Smooth muscle cell (in vitro differentiated cells): ENCODE measurements around the gene CTNNA1. TPM values are rescaled to one million over a fixed set of nuclear protein-coding genes. Genes with fewer than 3 reads are reported as not detected.

Experiments
- DNase-seq: peaks from one replicate; lab custom pipeline; 2025; ENCODE audit not compliant: unreplicated experiment; lab: John Stamatoyannopoulos, UW
- H2AFZ ChIP-seq: fragments of 200-600 bp; sonication (generic); 2 replicates; pipeline ENCODE4 v1.6.0; 2016; ENCODE audit warnings: antibody characterized with exemption, low read depth, mild to moderate bottlenecking
- H3F3A ChIP-seq: fragments of 200-600 bp; sonication (generic); 2 replicates; pipeline ENCODE4 v1.6.0; 2017; ENCODE audit warnings: antibody characterized with exemption, low read depth
- H3K27ac ChIP-seq: fragments of 200-600 bp; sonication (generic); 2 replicates; pipeline ENCODE4 v1.5.1; 2016; ENCODE audit warnings: low read depth, mild to moderate bottlenecking
- H3K27me3 ChIP-seq: fragments of 200-600 bp; sonication (generic); 2 replicates; pipeline ENCODE4 v1.6.1; 2016; ENCODE audit warnings: low read depth, mild to moderate bottlenecking
- H3K36me3 ChIP-seq: fragments of 200-600 bp; sonication (generic); 2 replicates; pipeline ENCODE4 v1.5.1; 2016; ENCODE audit warnings: low read depth
- H3K4me1 ChIP-seq: fragments of 200-600 bp; sonication (generic); 2 replicates; pipeline ENCODE4 v1.5.1; 2016; ENCODE audit warnings: low read depth
- H3K4me2 ChIP-seq: fragments of 200-600 bp; sonication (generic); 2 replicates; pipeline ENCODE4 v1.6.0; 2016; ENCODE audit warnings: mild to moderate bottlenecking
- H3K4me3 ChIP-seq: fragments of 200-600 bp; sonication (generic); 2 replicates; pipeline ENCODE4 v1.5.1; 2016; ENCODE audit warnings: mild to moderate bottlenecking
- H3K79me2 ChIP-seq: fragments of 200-600 bp; sonication (generic); 2 replicates; pipeline ENCODE4 v1.6.0; 2016; ENCODE audit warnings: low read depth, mild to moderate bottlenecking
- H3K9ac ChIP-seq: fragments of 200-600 bp; sonication (generic); 2 replicates; pipeline ENCODE4 v1.6.0; 2016; ENCODE audit warnings: low read depth
- H3K9me3 ChIP-seq: fragments of 200-600 bp; sonication (generic); replicated peaks from 2 replicates; pipeline ENCODE4 v1.5.1; 2016; ENCODE audit warnings: low read depth
- H4K20me1 ChIP-seq: fragments of 200-600 bp; sonication (generic); 2 replicates; pipeline ENCODE4 v1.6.0; 2016; ENCODE audit warnings: low read depth
- CTCF ChIP-seq: fragments of 200-600 bp; sonication (generic); IDR thresholded peaks from 2 replicates; pipeline ENCODE4 v1.5.1; 2017; ENCODE audit warnings: borderline replicate concordance, mild to moderate bottlenecking, antibody characterized with exemption; ENCODE audit not compliant: insufficient read depth, poor library complexity, severe bottlenecking
- WGBS: methylation state at CpG from one replicate; pipeline ENCODE4 v1.1.7; 2016; ENCODE audit warnings: low lambda C conversion rate; 5-methylcytosine and 5-hydroxymethylcytosine counted together
- polyA plus RNA-seq: library from polyadenylated mRNA; unstranded; fragments of >200 nt; fragmentation: Nextera tagmentation; extraction: Ambion mirVana; gene quantifications from 2 replicates; pipeline ENCODE4 v1.2.1, GENCODE V29; 2016
- total RNA-seq: library from RNA; depleted of rRNA; stranded (reverse); fragments of >200 nt; gene quantifications from 2 replicates; pipeline ENCODE4 v1.2.3, GENCODE V29; 2014

The CTNNA1 gene
- total and polyA plus RNA-seq, 2 experiments from 2014 or later = 149 to 251 TPM

- 94% methylated on average over 4 of the region's 4 CpGs for WGBS
- no peak overlapping the region for H3K4me3 ChIP-seq
Measured at GRCh38 chr5:138912093-138912492, 158.9 kb downstream of the CTNNA1 start.

GRCh38 chr5:138913773-138914172 is 160.5 kb downstream of the CTNNA1 start:
- DNase-seq = no peak
- 93% methylated on average over 3 of the region's 3 CpGs for WGBS

More at GRCh38 chr5:138912093-138912492, 158.9 kb downstream of the CTNNA1 start:
- Histone ChIP-seq H3F3A (peaks cover 6% of the 10 kb centered on the region), H3K27ac (peak overlapping the region; percentile 1), H3K9me3 (no peaks in the 10 kb centered on the region), H3K9ac (no peak overlapping the region), H3K79me2 (peaks cover 49% of the 10 kb centered on the region), H2AFZ (no peak overlapping the region), H3K4me2 (no peak overlapping the region), H3K36me3 (no peaks in the 10 kb centered on the region), H3K4me1 (peaks cover 5% of the 10 kb centered on the region), H3K27me3 (no peaks in the 10 kb centered on the region), H4K20me1 (peaks cover 73% of the 10 kb centered on the region)
- DNase-seq = no peak
- no peak for TF ChIP-seq CTCF

GRCh38 chr5:138914338-138914737 is 161.1 kb downstream of the CTNNA1 start:
- H3F3A ChIP-seq = peaks cover 6% of the 10 kb centered on the region
- no peaks in the 10 kb centered on the region for H3K9me3 ChIP-seq
- TF ChIP-seq CTCF = no peak
- no peak overlapping the region for H3K27ac ChIP-seq
- peaks cover 49% of the 10 kb centered on the region for H3K79me2 ChIP-seq
- no peak overlapping the region for H3K4me3 ChIP-seq
- no peak overlapping the region for H3K9ac ChIP-seq
- H4K20me1 ChIP-seq = peaks cover 72% of the 10 kb centered on the region
- peaks cover 6% of the 10 kb centered on the region for H3K36me3 ChIP-seq
- peaks cover 5% of the 10 kb centered on the region for H3K4me1 ChIP-seq
- no peak overlapping the region for H3K4me2 ChIP-seq
- H3K27me3 ChIP-seq = no peaks in the 10 kb centered on the region
- WGBS = 100% methylated on average over 3 of the region's 3 CpGs
- no peak overlapping the region for H2AFZ ChIP-seq
- DNase-seq = no peak

More at GRCh38 chr5:138913773-138914172, 160.5 kb downstream of the CTNNA1 start:
- no peak overlapping the region for H3K4me3 ChIP-seq
- H3K79me2 ChIP-seq = peaks cover 50% of the 10 kb centered on the region
- H3K27ac ChIP-seq = no peak overlapping the region
- peaks cover 5% of the 10 kb centered on the region for H3K4me1 ChIP-seq
- no peak for TF ChIP-seq CTCF
- H3K36me3 ChIP-seq = peaks cover under 1% of the 10 kb centered on the region
- no peak overlapping the region for H2AFZ ChIP-seq
- no peak overlapping the region for H3K4me2 ChIP-seq
- no peaks in the 10 kb centered on the region for H3K27me3 ChIP-seq
- H3K9ac ChIP-seq = no peak overlapping the region
- peaks cover 6% of the 10 kb centered on the region for H3F3A ChIP-seq
- peaks cover 72% of the 10 kb centered on the region for H4K20me1 ChIP-seq
- H3K9me3 ChIP-seq = no peaks in the 10 kb centered on the region

- Histone ChIP-seq H3K27ac (no peak overlapping the region), H3K9me3 (no peaks in the 10 kb centered on the region), H4K20me1 (peaks cover 73% of the 10 kb centered on the region), H3F3A (peaks cover 2% of the 10 kb centered on the region), H3K27me3 (no peaks in the 10 kb centered on the region), H3K4me2 (no peak overlapping the region), H3K4me1 (no peaks in the 10 kb centered on the region), H3K4me3 (no peak overlapping the region), H2AFZ (no peak overlapping the region), H3K79me2 (peaks cover 51% of the 10 kb centered on the region), H3K9ac (no peak overlapping the region), H3K36me3 (peaks cover 7% of the 10 kb centered on the region)
- DNase-seq = no peak
- WGBS = 82% methylated on average over 4 of the region's 4 CpGs
- TF ChIP-seq CTCF = no peak
Measured at GRCh38 chr5:138918686-138919085, 165.5 kb downstream of the CTNNA1 start.
